Effector CD8-positive, alpha-beta T cell (primary cell): ENCODE data around the gene LRP1B.
"Not testable (repeated sequence)": the region's sequence is repeated elsewhere in the genome, so short reads cannot be mapped to it uniquely, and the experiment has no call there.

Experiments used
- DNase-seq: peaks from one replicate; lab custom pipeline; 2025; lab: John Stamatoyannopoulos, UW

The LRP1B gene

GRCh38 chr2:140442319-140442718 lies 1688.5 kb downstream of the LRP1B start:
- no peak for DNase-seq

GRCh38 chr2:140440815-140441214 lies 1690.0 kb downstream of the LRP1B start:
- DNase-seq, result no peak

- DNase-seq, result no peak
Measured at GRCh38 chr2:140436936-140437335, 1693.9 kb downstream of the LRP1B start.

- not testable (repeated sequence) for DNase-seq
Measured at GRCh38 chr2:140427033-140427432, 1703.8 kb downstream of the LRP1B start.

GRCh38 chr2:140424471-140424870 lies 1706.3 kb downstream of the LRP1B start:
- no peak for DNase-seq

- DNase-seq, result no peak
Measured at GRCh38 chr2:140422759-140423158, 1708.1 kb downstream of the LRP1B start.

- no peak for DNase-seq
Measured at GRCh38 chr2:140417504-140417903, 1713.3 kb downstream of the LRP1B start.

GRCh38 chr2:140416577-140416976 lies 1714.2 kb downstream of the LRP1B start:
- no peak for DNase-seq

- DNase-seq, result not testable (repeated sequence)
Measured at GRCh38 chr2:140415035-140415434, 1715.8 kb downstream of the LRP1B start.

- no peak for DNase-seq
Measured at GRCh38 chr2:140410695-140411094, 1720.1 kb downstream of the LRP1B start.

- DNase-seq, result no peak
Measured at GRCh38 chr2:140401056-140401455, 1729.8 kb downstream of the LRP1B start.

GRCh38 chr2:140392824-140393223 lies 1738.0 kb downstream of the LRP1B start:
- DNase-seq, result no peak

- no peak for DNase-seq
Measured at GRCh38 chr2:140384946-140385345, 1745.9 kb downstream of the LRP1B start.

- no peak for DNase-seq
Measured at GRCh38 chr2:140383781-140384180, 1747.0 kb downstream of the LRP1B start.

- no peak for DNase-seq
Measured at GRCh38 chr2:140376686-140377085, 1754.1 kb downstream of the LRP1B start.

GRCh38 chr2:140363131-140363530 lies 1767.7 kb downstream of the LRP1B start:
- DNase-seq, result no peak

- no peak for DNase-seq
Measured at GRCh38 chr2:140362361-140362760, 1768.5 kb downstream of the LRP1B start.

GRCh38 chr2:140359056-140359771 lies 1771.6 kb downstream of the LRP1B start:
- no peak for DNase-seq

GRCh38 chr2:140356697-140357096 lies 1774.1 kb downstream of the LRP1B start:
- DNase-seq, result no peak

GRCh38 chr2:140355511-140356090 lies 1775.2 kb downstream of the LRP1B start:
- DNase-seq, result no peak

GRCh38 chr2:140354544-140354943 lies 1776.3 kb downstream of the LRP1B start:
- no peak for DNase-seq

GRCh38 chr2:140353541-140353940 lies 1777.3 kb downstream of the LRP1B start:
- DNase-seq, result no peak

GRCh38 chr2:140351692-140352091 lies 1779.1 kb downstream of the LRP1B start:
- no peak for DNase-seq

- no peak for DNase-seq
Measured at GRCh38 chr2:140349695-140350094, 1781.1 kb downstream of the LRP1B start.
